ENCODE data around the gene WDFY2. TPM values are rescaled to one million over a fixed set of nuclear protein-coding genes. Genes with fewer than 3 reads are reported as not detected.
"Not testable (repeated sequence)": the region's sequence is repeated elsewhere in the genome, so short reads cannot be mapped to it uniquely, and the experiment has no call there.

The WDFY2 gene
- total and polyA plus RNA-seq, 8 donors: 11.4 to 25.2 (median 17.2) TPM

DNA sequence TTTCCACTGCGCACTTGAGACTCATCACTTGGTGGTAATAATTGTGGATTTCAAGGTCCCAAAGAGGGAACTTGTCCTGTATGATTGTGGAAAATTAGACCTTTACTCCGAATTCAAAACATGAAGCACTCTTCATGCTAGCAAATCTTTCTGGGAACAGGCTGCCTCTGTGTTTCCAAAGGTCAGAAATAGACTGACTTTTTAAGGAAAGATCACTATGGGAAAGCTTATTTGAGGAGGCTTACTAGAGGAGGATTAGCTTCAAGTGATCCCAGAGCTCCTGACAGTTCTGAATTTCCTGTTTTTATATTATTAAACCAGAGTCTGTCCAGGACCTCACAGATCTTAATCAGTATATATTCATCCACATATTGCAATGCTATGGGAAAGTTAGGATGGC is 5.5 kb downstream of the WDFY2 start:
- WGBS, 2 donors: 35 to 52% methylated on average over 2 of the region's 2 CpGs
- Histone ChIP-seq H3K9me3 (no peaks in the 10 kb centered on the region), H3K4me1 (peaks cover 24 to 78% (median 67%) of the 10 kb centered on the region in 3 donors), H3K27me3 (no peaks in the 10 kb centered on the region), H3K27ac (peak overlapping the region; percentile 19 to 72 (median 50)), H3K36me3 (no peaks in the 10 kb centered on the region), H3K4me3 (no peak overlapping the region)
- intact Hi-C loops (cut with DNase I): loop anchor here in 2 of 3 donors (10.0 kb wide), 5 partner anchors 135 to 195 kb away; partner anchors contain the start of gene INTS6 (in 1 of the 2)
- DNase-seq (no peak), FAIRE-seq (no peak), ATAC-seq (no peak)
- TF ChIP-seq, protein P1, sequence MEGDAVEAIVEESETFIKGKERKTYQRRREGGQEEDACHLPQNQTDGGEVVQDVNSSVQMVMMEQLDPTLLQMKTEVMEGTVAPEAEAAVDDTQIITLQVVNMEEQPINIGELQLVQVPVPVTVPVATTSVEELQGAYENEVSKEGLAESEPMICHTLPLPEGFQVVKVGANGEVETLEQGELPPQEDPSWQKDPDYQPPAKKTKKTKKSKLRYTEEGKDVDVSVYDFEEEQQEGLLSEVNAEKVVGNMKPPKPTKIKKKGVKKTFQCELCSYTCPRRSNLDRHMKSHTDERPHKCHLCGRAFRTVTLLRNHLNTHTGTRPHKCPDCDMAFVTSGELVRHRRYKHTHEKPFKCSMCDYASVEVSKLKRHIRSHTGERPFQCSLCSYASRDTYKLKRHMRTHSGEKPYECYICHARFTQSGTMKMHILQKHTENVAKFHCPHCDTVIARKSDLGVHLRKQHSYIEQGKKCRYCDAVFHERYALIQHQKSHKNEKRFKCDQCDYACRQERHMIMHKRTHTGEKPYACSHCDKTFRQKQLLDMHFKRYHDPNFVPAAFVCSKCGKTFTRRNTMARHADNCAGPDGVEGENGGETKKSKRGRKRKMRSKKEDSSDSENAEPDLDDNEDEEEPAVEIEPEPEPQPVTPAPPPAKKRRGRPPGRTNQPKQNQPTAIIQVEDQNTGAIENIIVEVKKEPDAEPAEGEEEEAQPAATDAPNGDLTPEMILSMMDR (IDR thresholded peaks at IDR 0.05): no peak

DNA sequence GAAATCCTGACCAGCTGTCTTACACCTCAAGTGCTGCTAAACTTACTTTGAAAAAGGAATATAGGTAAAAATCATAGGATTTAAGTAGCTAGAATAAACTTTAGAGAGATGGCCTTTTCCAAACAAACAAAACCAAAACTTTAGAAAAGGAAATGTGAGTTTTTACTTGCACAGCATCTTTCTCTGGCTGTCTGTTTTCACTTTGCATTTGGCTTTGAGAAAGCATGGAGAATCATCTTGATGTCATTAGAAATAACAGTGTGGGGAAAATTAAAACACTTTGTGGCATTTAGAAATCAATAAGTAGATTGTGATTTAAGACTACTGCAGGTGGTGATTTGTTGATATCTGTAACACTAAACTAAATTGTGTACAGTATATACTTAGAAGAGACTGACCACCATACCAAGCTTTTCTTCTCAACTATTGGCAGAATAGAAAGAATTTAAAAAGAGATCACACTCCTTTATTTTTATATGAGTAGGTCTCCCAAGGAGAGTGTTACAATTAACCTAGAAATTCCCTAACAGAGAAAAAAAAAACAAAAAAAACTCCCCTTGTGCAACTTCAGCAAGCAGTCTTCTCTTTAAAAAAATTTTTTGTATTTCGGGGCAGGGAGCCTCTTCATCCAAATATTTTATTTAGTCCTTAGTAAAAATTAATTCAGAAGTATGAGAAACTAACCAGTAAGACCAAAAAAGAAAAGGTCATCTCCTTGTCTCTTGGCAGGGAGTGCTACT is 6.1 kb downstream of the WDFY2 start:
- Histone ChIP-seq H3K9me3 (no peaks in the 10 kb centered on the region), H3K27me3 (no peaks in the 10 kb centered on the region), H3K27ac (peak overlapping the region; percentile 19 to 72 (median 50)), H3K36me3 (no peaks in the 10 kb centered on the region), H3K4me1 (peaks cover 27 to 84% (median 67%) of the 10 kb centered on the region in 3 donors), H3K4me3 (peak overlapping the region in 1 of 4 donors; percentile 8)
- TF ChIP-seq, protein P1 (IDR thresholded peaks at IDR 0.05): no peak
- DNase-seq: no peak
- intact Hi-C loops (cut with DNase I): loop anchor here in 2 of 3 donors (10.0 kb wide), 2 partner anchors 144 to 156 kb away; no protein-coding TSS in a partner anchor
- no peak for FAIRE-seq
- 14 to 18% methylated on average over 1 of the region's 1 CpG for WGBS, 2 donors
- ATAC-seq: no peak

DNA sequence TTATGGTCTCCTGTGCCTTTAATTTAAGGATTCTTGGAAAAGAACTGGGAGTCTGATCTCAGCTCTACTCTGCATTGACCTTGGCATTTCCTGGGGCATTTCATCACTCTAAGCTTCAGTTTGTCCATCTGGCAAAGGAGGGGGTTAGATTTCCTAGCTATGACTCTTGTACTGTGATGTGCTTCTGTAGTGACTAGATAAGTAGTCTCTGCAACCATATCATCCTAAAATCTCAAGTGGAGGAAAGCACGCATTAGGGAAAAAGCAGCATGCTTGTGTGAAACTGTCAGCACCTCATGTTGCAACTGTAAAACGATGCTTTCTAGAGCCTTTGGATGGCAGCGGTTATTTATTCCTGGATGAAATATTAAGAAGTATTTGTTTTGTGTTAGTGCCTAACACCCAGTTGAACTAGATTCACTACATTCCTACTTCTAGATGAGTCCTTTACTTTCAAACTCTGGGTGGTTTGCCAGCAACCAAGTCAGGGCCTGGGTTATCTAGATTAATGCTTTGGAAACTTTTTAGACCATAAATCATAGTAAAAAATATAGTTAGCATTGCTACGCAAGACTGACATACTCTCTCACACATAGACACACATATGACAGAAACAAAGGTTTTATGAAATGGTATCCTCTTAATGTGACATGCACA is 6.8 kb downstream of the WDFY2 start:
- TF ChIP-seq, protein P1 (IDR thresholded peaks at IDR 0.05): no peak
- peak in 2 of 6 donors; percentile 26 to 48 for DNase-seq
- no peaks in the 10 kb centered on the region for H3K9me3 ChIP-seq
- H3K36me3 ChIP-seq: no peaks in the 10 kb centered on the region
- no peaks in the 10 kb centered on the region for H3K27me3 ChIP-seq
- intact Hi-C loops (cut with DNase I): loop anchor here in 2 of 3 donors (10.0 kb wide), 2 partner anchors 144 to 156 kb away; no protein-coding TSS in a partner anchor
- peak; percentile 71 to 83 (median 78) for ATAC-seq
- FAIRE-seq: no peak
- H3K27ac ChIP-seq: peak overlapping the region in 3 of 4 donors; percentile 31 to 72 (median 70)
- H3K4me3 ChIP-seq: peak overlapping the region in 1 of 4 donors; percentile 8
- peaks cover 34 to 87% (median 68%) of the 10 kb centered on the region in 3 donors for H3K4me1 ChIP-seq
- WGBS, 2 donors: 6% methylated on average over 4 of the region's 4 CpGs

DNA sequence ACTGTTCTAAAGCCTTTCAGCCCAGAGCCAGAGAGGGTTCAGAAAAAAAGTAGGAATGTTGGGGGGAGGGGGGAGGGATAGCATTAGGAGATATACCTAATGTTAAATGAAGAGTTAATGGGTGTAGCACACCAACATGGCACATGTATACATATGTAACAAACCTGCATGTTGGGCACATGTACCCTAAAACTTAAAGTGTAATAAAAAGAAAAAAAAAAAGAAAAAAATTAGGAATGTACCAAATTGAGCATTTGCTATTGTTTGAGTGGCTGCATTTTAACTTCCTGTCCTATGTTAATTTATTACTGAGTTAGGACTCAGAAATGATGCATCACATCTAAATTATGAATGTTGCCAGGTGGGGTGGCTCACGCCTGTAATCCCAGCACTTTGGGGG is 7.7 kb downstream of the WDFY2 start:
- FAIRE-seq: not testable (repeated sequence)

DNA sequence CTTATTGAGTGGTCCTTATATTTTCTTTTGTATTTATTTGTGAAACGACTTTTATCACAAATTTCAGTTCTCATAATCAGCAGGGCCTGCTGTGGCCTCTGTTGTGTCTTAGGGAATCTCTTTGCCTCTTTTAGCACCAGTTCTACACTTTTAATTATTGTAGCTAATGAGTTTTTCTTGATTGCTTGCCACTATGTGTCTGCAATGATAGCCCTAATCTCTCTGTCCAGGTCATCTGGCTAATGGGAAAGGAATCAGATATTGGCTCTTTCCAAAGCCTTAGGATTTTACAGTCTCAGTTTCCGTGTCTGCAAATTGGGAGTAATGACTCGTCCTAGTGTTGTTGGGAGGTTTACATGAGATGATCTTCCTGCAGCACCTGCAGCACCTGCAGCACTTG is 10.2 kb downstream of the WDFY2 start:
- Histone ChIP-seq H3K4me3 (no peak overlapping the region), H3K36me3 (no peaks in the 10 kb centered on the region), H3K27ac (peak overlapping the region in 2 of 4 donors; percentile 0 to 23), H3K9me3 (no peaks in the 10 kb centered on the region), H3K4me1 (peaks cover 33 to 78% (median 60%) of the 10 kb centered on the region in 3 donors), H3K27me3 (no peaks in the 10 kb centered on the region)
- DNase-seq: no peak
- no peak for FAIRE-seq
- TF ChIP-seq, protein P1 (IDR thresholded peaks at IDR 0.05): no peak
- ATAC-seq: no peak
- WGBS, 2 donors: 34 to 46% methylated on average over 3 of the region's 3 CpGs
- intact Hi-C loops (cut with DNase I): loop anchor here in 2 of 3 donors (10.0 kb wide), 2 partner anchors 140 to 160 kb away; no protein-coding TSS in a partner anchor

More for the DNA sequence above, 7.7 kb downstream of the WDFY2 start:
- not testable (repeated sequence) for H3K36me3 ChIP-seq, H3K4me3 ChIP-seq, H3K27me3 ChIP-seq, H3K9me3 ChIP-seq, DNase-seq, ATAC-seq
- intact Hi-C loops (cut with DNase I): loop anchor here in 2 of 3 donors (10.0 kb wide), 2 partner anchors 143 to 157 kb away; no protein-coding TSS in a partner anchor
- Histone ChIP-seq H3K27ac (peak overlapping the region in 3 of 4 donors; percentile 30 to 72 (median 70)), H3K4me1 (peaks cover 36 to 91% (median 68%) of the 10 kb centered on the region in 3 donors)
- WGBS, 2 donors: 59 to 80% methylated on average over 1 of the region's 1 CpG

Measured in pancreas (tissue), 10 donors.